Femur (tissue), 1 donor: ENCODE results near the gene TMEM144.

Source experiments
- DNase-seq: peaks from one replicate; pipeline ENCODE4 v3.0.0-alpha.2; 2017

Gene TMEM144

GRCh38 chr4:158302076-158302866 is 92.0 kb downstream of the TMEM144 start:
- DNase-seq = no peak

GRCh38 chr4:158304694-158305093 is 94.4 kb downstream of the TMEM144 start:
- DNase-seq = no peak
